NCI-H510A (cell line): ENCODE measurements around the gene ASPHD1.
"Not testable (repeated sequence)": the region's sequence is repeated elsewhere in the genome, so short reads cannot be mapped to it uniquely, and the experiment has no call there.

ENCODE experiments used
- DNase-seq: peaks from one replicate; lab custom pipeline; 2025; lab: John Stamatoyannopoulos, UW

ASPHD1 gene

DNA sequence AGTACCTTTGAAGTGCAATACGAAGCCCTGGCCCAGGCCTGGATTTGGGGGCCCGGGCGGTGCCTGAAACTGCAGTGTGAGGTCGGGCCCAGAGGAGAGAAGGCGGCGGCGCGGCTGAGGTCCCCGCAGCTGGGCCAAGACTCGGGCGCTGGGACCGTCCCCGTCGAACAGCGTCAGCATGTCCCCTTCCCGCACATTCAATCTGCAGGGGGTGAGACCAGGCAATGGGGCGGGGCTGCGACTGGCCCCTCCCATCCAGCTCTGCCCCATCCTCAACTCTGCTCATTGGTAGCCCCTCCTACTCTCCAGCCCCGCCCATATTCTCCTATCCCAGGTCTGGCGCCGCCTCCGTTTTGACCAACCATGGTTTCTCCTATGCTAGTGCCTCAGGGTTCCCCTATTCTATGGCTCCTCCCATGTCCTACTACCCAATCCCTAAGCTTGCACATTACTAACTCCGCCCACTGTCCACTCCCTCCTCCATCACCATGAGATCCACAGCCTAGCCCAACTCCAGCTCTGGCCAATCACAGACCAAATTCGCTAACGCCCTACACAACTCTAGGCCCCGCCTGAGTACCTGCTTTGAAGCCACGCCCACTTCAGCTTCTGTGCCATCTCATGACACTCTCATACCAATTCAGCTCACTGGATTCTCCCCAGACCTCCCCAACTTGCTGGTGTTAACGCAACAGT is 22.9 kb upstream of the ASPHD1 start:
- DNase-seq: no peak

DNA sequence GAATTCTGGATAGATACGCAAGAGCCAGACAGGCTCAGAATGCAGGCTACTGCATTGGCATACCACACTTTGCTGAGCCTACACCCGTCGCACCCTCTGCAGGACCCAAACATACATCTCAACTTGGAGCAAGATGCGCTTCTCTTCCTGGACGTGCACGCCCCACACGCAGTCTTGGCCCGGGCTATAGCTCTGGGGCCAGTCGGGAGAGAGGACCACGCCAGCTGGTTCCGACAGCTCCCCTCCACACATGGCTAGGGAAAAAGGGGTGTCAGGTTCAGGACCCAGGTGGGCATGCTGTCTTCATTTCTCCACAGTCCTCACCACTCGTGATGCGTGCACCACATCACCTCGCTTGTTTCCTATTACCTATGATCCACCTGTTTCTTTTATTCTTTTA is 22.1 kb upstream of the ASPHD1 start:
- DNase-seq: no peak

DNA sequence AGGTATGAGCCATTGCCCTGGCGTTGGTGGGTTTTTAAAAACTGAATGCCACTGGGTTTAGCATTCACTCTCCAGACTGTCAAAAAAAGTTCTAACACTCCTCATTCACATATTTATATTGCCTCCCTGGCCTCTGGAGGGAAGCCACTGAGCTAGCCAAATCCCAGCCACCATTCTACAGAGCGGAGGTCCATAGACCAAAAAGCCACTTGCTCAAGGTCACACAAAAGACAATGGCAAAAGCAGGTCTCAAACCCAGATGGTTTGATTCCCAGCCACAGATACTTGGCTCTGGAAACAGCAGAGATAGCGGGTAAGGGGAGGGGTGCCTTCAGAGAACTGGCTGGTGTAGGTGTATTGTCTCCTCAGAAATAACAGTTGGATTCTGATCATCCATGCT is 19.2 kb upstream of the ASPHD1 start:
- DNase-seq: no peak

DNA sequence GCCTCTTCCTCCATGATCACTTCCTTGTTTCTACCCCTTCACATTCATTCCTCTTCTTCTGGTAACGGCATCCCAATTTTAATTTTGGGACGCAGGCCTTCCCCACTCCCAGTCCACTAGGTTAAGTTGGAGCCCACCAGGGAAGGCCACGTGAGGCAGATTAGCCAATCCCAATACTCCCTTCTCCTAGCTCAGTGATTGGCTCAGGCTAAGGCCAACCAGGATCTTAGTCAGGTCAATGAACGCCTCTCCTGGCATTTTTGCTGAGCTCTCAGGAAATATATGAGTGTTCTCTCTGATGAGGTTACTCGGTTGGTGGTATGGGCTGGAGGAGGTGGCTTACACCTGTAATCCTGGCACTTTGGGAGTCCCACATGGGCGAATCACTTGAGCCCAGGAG is 16.3 kb upstream of the ASPHD1 start:
- no peak for DNase-seq

DNA sequence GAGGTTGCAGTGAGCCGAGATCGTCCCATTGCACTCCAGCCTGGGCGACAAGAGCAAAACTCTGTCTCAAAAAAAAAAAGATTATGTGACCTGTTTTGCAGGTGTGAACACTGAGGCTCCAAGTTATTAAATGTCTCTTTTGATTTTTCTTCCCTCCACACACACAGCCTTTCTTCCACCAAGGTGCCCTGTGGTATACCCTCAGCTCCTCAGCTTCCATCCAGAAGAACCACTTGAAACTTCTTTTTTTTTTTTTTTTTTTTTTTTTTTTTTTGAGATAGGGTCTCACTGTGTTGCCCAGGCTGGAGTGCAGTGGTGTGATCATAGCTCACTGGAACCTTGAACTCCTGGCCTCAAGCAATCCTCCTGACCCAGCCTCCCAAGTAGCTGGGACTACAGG is 10.9 kb upstream of the ASPHD1 start:
- DNase-seq: not testable (repeated sequence)

DNA sequence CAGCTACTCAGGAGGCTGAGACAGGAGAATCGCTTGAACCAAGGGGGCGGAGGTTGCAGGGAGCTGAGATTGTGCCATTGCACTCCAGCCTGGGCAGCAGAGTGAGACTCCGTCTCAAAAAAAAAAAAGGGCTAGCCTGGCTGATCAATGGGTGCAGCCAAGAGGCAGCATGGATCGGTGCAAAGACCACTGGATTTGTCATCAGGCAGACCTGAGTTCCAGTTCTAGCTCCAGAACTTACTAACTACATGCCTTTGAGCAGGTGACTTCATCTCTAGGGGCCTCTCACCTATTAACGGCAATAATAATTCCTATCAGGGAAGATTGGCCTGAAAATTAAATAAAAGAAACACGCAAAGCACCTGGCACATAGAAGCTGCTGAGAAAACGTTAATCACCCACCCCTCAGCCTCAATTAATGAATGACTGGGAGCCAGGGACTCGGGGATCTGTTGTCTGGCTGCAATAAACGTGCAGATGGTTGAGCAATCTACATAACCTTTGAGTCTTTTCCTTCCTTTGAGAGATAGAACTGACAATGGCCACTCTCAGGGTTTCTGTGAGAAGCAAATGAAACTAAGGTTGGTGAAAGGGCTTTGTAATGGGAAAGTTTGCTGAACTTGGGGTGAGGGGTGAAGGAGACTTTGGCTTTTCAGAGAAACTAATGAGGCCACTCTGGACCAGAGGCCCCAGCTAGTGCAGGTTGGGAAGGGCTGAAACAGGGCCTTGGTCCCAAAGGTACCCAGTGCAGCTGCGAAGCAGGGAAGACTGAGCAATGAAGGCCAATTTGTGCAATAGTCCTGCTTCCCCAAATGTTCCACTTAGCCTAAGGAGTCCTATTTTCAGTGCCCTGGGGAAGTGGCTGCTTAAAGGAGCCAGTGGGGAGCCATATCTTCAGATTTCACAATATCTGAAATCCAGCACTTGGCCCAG is 8.5 kb upstream of the ASPHD1 start:
- DNase-seq: no peak

DNA sequence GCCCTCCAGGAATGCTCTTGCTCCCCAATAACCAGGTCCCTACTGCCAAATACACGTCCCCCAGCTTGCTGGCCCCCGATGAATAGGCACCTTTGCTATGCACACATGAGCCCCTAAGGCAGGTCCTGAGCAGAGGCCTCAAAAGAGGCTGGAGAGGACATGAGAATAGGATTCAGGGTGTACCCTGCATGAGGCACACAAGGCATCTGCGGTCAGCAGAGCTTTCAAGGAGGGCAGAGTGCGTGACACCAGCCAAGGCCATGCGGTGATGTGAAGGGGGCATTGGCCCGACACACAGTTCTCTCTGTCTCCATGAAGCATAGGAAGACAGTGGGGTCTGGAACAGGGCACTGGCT is 7.9 kb upstream of the ASPHD1 start:
- no peak for DNase-seq

DNA sequence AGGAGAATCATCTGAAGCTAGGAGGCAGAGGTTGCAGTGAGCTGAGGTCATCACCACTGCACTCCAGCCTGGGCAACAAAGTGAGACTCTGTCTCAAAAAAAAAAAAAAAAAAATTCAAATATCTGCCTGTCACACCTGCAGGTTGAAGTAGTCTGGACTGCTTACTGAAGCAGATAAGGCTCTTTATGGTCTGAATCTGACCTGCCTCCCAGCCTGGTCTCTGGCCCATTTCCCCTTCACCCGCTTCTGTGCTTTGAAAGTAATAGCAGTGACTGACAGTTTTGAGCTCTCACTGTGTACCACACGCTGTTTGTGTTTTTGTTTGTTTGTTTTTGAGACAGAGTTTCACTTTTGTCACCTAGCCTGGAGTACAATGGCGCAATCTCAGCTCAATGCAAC is 6.7 kb upstream of the ASPHD1 start:
- DNase-seq: no peak

DNA sequence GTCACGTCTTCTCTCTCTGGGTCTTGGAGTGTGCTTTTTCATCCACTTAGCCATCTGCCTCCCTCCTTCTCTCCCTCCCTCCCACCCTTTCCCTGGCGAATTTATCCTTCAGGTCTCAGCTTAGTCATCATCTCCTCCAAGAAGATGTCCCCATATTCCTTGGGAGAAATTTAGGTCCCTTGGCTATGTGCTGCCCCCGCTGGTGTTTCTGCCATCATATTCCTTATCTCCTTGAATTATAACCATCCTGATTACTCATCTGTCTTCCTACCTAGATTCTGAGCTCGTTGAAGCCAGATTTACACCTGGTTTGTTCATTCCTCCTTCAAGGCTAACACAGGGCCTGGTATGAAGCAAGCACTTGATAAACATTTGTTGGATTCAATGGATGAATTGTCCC is 5.9 kb upstream of the ASPHD1 start:
- DNase-seq: no peak

DNA sequence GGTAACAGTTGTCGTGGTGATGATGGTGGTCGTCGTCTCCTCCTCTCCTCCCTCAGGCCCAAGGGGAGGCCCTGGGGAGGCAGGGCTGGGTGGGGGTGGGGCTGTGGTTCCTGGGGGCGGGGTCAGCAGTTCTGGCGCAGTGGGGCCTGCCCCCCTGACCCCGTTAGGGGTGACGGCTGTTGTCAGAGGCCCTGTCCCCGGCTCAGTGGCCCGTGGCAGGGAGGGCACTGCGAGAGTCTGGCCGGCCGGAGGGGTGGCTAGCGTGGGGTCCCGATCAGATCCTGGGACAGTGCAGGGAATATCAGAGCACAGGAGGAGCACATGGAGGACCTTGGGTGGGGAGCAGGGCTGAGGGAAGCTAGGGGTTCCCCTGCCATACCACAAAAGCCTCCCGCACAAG is 3.4 kb upstream of the ASPHD1 start:
- no peak for DNase-seq

DNA sequence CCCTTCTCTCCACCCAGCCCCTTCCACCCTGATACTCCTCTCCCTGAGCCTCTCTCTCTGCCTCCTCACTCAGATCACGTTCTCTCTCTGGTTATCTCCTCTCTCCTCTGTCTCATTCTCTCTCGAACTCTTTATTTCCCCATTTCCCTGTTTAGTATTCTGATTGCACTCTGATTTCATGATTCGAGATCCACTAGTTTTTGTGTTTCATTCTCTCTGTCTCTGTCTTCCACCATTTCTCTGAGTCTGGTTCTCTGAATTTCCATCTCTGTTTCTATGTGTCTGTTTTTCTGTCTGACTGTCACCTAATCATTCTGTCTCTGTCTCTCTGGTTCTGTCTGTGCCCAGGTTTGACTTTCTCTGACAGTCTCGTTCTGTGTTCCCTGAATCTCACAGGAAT is 3.0 kb upstream of the ASPHD1 start:
- DNase-seq: no peak

DNA sequence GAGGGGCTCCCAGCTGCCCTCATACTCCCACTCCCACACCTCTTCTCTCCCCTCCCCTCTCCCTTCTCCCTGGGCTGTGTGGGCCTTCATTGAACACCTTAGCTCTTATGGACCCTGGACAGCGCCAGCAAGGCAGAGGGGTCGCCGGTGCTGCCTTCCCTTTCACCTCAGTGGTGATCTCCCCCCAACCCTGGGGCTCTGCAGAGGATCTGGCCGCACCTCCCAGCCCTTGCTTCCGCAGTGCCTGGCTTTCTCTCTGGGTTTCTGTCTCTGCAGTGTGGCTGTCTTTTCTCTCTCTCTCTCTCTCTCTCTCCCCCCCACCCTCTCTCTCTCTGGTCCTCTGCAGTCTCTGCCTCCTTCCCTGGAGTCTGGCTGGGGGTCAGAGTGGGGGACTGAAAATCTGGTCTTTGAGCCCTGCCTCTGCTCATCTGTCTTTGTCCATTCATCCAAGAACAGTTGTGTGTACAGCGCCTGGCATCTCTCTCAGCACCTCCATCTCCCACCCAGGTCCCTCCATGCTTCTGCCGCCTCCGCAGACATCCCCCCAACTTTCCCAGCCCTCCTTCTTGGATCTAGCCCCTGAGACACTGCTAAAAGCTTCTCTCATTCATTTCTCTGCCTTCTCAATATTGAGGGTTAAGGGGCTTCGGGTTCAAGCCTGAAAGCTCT is 2.0 kb upstream of the ASPHD1 start:
- DNase-seq: no peak

DNA sequence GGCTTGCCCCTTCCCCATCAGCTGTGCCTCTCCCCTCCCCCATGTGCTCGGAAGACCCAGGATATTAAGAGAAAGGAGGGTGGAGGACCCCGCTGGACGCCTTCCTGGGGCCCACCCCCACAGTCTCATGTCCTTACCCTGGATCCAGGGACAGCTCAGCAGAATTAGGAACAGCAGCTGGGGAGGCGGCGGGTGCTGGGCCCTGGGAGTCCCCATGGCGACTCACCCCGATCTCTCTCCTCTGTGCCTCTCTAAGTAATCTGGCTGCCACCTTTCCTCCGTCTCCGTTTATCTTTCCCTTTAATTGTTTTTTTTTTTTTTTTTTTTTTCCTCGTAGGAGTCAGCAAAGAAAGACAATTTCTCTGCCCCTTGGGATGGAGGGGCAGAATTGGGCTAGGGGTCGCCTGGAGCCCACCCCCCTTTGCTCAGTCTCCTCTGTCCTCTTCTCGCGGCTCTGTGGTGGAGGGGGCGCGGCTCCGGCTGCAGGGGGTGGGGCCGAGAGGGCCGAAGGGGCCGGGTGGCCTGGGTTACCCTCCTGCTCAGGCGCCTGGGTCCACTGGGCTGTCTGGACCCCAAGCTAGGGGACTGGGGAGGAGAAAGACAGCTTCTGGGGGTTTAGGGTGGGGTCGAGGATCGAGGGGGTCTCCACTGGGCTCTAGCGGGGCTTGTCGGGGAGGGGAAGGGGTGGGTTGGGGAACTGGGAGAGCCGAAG is 1.3 kb upstream of the ASPHD1 start:
- no peak for DNase-seq

DNA sequence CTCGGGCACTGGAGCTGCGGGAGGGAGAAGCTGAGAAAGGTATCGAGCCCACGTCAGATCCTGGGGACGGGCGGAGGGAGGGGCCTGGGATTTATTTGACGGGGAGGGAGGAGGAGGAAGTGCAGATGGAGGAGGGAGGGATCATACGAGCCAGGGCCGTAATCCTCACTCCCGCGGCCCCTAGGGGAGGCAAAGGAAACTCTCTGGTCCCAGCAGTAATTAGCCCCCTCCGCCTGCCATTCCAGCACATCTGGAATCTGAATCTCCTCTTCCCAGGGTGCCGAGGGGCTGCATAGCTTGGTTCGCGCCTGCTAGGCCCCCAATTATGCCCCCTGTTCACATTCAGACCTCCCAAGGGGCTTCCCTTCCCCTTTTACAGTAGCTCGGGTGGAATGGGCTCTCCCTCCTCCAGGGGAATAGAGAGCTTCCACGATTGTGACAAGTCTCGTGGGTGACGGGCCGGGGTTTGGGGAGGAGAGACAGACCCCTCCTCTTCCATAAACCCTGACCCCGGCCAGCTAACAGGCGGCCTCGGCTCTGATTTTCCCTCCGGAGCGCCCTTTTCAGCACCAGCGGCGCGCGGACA is 679 bp upstream of the ASPHD1 start, which contains the start of gene SEZ6L2:
Gene SEZ6L2 (minus strand): TSS at position 35 of the 586 bp plus-strand sequence. CDS start 531 bp downstream, outside the sequence.
- DNase-seq: peak; percentile 98

DNA sequence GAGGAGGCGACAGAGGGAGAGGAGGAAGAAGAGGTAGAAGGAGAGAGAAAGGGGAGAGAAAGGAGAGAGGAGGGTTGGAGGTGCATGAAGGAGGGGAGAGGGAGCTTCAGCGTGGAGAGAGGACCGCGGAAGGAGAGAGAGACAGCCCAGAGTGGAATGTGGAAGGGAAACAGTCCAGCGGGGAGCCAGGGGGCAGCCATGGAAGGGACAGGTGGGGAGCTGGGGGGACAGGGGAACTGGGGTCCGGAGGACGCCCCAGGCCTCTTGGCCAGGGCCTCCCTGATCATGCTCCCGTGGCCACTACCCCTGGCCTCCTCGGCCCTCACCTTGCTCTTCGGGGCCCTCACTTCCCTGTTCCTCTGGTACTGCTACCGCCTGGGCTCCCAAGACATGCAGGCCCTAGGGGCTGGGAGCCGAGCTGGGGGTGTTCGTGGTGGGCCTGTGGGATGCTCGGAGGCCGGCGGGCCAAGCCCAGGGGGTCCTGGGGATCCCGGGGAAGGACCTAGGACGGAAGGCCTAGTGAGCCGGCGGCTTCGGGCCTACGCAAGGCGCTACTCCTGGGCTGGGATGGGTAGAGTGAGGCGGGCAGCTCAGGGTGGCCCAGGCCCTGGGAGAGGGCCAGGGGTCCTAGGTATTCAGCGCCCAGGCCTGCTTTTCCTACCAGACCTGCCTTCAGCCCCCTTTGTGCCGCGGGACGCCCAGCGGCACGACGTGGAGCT is 759 bp downstream of the ASPHD1 start:
- DNase-seq: no peak

DNA sequence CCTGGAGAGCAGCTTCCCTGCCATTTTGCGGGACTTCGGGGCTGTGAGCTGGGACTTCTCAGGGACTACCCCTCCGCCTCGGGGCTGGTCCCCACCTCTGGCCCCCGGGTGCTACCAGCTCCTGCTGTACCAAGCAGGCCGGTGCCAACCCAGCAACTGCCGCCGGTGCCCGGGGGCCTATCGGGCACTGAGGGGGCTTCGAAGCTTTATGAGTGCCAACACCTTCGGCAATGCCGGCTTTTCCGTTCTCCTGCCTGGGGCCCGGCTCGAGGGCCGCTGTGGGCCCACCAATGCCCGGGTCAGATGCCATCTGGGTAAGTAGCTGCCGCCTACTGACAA is 1.3 kb downstream of the ASPHD1 start:
- no peak for DNase-seq

DNA sequence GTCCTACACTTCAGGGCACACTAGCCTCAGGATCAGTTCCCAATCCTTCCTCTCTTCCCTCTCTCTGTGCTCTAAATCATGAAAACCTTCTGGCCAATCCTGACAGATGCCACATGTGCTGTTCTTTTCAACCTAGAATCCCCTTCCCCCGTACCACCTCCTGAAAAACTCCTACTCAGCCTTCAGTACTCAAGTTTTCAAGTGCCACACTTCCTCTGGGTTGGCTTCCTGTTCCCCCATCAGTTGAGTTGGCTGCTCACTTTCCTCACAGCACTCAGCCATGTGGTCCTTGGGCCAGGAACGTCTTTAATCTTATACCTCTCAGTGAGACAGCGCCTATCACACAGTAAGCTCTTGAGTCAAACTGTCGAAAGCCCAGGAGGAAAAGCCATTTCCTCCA is 3.3 kb downstream of the ASPHD1 start:
- DNase-seq: no peak

DNA sequence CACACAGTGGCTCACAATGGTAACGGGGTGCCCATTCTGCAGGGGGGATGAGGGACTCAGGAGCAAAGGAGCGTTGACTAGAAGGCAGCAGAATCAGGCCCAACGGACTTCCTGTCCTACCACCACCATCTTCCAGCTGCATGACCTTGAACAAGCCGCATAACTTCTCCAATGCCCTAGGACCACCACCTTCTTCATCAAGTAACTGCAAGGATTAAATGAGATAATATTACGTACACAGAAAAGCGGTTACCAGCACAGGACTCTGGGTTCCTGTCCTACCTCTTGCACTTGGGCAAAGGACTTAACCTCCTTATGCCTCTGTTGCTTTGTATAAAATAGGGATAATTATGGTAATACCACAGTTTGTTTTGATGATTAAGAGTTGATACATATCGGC is 4.7 kb downstream of the ASPHD1 start:
- DNase-seq: no peak

DNA sequence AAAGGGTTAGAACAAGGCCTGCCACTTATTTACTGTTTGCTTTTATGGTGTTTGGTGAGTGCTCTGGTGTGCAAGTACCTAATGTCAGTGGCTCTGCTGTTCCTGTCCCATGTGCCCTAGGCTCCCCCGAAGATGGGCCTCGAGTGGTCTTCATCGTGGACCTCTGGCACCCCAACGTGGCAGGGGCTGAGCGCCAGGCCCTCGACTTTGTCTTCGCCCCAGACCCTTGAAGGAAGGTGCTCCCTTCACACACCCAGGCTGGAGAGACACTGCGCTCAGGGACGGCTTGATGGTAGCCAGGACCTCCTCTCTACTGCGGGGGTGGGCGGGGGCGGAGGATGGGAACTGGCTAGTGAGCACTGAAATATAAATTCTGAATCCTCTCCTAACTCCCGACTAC is 5.4 kb downstream of the ASPHD1 start:
- DNase-seq: no peak

DNA sequence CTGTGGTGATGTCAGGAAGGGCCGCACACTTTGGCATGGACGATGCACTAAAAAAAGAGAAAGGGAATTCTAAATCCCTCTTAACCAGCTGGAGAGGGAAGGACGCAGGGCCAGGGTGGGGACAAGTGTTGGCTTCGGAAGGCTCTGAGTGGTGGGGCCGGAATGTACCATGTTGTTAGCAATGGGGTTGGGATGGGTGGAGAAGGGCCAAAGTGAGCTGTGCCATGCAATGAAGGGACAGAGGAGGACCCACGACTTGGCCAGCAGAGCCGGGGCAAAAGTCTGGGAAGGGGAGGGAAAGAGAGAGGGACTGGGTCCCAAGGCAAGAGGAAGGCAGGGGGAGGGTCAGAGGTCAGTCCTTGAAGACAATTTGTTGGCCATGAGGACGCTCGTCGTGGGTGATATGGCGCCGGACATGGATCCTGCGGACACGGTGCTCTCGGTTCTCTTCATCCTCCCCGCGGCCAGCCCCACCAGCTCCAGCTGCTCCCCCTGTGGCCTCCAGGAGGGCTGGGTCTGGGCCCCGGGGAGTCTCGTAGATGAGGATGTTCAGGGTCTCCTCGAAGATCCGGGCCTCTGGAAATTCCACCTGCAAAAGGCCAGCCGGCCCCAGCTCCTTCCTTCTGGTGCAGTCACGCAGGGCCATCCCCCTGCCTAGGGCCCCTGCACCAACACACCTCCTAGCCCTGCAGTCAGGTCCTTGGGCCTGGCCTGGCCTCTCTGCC is 6.4 kb downstream of the ASPHD1 start:
- DNase-seq: no peak

DNA sequence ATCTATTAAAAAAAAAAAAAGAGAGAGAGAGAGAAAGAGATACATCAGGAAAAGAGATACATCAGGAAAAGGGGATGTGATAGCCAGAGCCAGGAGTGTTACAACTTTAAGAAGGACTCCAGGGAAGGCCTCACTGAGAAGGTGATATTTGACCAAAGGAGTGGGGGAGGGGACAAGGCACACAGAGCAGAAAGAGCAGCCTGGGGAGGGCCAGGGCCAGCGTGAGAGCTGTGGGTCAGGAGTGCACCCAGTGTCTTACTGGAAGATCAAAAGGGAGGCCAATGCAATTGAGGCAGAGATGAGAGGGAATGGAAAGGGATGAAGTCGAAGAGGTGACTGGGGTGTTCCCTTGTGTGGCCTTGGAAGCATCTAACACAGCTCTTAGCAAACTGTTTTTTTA is 7.7 kb downstream of the ASPHD1 start:
- DNase-seq: no peak
